ENCODE data around the gene CDK5RAP3.

- no peak for TF ChIP-seq ESRRA (IDR thresholded peaks at IDR 0.05; ENCODE audit: borderline replicate concordance, low read length)
- peak; percentile 55; the same call in 1 of the 2 replicates for TF ChIP-seq MAX (IDR thresholded peaks at IDR 0.05)
- no peak for TF ChIP-seq NFE2L2 (conservative IDR thresholded peaks at IDR 0.05; ENCODE audit: low read length)
- TF ChIP-seq HEYL (CRISPR knock-in tag; IDR thresholded peaks at IDR 0.05), result no peak
- TF ChIP-seq MAZ (IDR thresholded peaks at IDR 0.05; ENCODE audit: borderline replicate concordance, low read depth, low read length), result no peak
- TF ChIP-seq HMGXB4 (CRISPR knock-in tag; IDR thresholded peaks at IDR 0.05; ENCODE audit: borderline replicate concordance), result no peak
Observed at GRCh38 chr17:47967607-47968252, 3.2 kb upstream of the CDK5RAP3 start.
